DMS 273 (cell line): ENCODE data around the gene FBXW5.

ENCODE experiments used
- DNase-seq: peaks from one replicate; lab custom pipeline; 2025; ENCODE audit not compliant: unreplicated experiment; lab: John Stamatoyannopoulos, UW

FBXW5 gene, protein sequence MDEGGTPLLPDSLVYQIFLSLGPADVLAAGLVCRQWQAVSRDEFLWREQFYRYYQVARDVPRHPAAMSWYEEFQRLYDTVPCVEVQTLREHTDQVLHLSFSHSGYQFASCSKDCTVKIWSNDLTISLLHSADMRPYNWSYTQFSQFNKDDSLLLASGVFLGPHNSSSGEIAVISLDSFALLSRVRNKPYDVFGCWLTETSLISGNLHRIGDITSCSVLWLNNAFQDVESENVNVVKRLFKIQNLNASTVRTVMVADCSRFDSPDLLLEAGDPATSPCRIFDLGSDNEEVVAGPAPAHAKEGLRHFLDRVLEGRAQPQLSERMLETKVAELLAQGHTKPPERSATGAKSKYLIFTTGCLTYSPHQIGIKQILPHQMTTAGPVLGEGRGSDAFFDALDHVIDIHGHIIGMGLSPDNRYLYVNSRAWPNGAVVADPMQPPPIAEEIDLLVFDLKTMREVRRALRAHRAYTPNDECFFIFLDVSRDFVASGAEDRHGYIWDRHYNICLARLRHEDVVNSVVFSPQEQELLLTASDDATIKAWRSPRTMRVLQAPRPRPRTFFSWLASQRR

GRCh38 chr9:136944519-136945332 lies at the start of gene FBXW5, which contains the start of gene C8G:
Gene FBXW5, minus strand, starts transcription at chr9:136944738. Its CDS starts 655 bp downstream, at chr9:136944083.
Gene C8G, plus strand, starts transcription at chr9:136945243. Its CDS starts 78 bp downstream, at chr9:136945321.
- DNase-seq, result peak; percentile 98

DNA sequence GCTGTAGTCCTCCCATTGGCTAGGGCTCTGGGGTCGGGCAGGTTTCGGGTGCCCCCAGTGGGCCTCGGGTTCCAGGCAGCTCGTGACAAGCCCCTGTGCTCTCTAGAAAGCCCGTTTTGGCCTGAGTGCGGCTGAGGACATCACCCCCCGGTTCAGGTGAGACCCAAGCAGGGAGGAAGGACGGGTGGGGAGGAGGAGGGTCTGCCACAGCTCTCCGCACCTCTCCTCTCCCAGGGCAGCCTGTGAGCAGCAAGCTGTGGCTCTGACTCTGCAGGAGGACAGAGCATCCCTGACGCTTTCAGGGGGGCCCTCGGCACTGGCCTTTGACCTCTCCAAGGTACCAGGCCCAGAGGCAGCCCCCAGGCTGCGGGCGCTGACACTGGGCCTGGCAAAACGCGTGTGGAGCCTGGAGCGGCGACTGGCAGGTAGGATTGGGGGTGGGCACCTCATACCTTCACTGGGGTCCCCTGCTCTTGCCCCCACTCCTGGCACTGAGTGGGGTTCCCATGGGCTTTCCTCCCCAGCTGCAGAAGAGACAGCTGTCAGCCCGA lies 48.4 kb upstream of the FBXW5 start:
- DNase-seq, result no peak

DNA sequence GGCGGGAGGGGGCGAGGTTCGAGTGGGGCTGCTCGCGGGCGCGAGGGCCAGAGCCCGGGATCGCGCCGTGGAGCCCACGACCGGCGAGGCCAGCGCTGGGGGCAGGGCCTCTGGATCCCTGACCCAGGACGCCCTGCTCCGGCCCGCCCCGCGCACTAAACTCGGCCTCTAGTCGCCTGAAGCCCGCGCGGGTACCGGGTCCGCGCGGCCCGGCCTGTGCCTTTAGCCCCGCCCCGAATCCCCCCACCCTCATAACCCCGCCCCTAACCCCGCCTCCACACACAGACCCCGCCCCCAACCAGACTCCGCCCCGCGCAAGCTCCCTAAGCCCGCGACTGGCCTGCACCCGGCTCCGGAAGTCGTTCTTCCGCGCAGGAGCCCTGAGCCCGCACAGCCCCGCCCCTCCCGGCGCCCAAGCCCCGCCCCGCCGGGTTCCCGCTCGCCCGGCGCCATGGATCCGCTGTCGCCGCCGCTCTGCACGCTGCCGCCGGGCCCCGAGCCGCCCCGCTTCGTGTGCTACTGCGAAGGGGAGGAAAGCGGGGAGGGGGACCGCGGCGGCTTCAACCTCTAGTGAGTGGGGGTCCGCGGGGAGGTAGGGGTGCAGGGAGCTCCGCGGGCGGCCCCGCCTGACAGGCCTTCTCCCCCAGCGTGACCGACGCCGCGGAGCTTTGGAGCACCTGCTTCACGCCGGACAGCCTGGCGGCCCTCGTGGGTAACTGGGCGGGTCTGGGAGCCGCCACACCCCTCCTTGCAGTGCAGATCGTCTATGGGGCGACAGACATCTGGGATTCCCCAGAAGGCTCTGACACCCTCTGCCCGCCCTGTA lies 47.7 kb upstream of the FBXW5 start, which contains the start of gene PAXX:
Gene PAXX (plus strand): TSS at position 430 of the 826 bp plus-strand sequence. CDS start 22 bp downstream, at position 452.
- DNase-seq, result peak; percentile 90

DNA sequence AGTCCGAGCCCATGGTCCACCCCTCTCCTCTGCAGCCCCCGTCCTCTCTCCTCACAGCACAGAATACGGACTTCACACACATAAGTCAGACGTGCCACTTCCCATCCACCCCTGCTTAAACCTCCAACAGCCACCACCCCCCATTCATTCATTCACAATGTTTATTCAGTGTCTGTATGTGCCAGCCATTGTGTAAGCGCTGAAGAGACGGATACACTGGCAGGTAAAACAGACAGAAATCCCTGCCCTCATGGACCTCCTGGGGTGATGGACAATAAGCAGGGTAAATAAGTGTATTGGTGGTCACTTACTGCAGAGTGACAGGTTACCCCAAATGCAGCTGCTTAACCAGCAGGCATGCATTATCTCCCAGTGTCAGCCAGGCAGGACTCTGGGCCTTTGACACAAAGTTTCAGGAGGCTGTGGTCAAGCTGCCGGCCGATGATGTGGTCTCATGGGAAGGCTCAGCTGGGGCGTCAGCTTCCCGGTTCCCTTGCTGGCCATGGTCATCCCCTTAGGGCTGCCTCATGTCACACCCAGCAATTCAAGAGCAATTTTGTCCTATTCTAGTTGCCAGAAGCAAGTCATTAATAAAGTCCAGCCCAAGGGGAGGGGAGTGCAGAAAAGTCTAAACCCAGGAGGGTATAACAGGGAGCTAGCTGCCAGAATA lies 45.8 kb upstream of the FBXW5 start:
- DNase-seq, result no peak

DNA sequence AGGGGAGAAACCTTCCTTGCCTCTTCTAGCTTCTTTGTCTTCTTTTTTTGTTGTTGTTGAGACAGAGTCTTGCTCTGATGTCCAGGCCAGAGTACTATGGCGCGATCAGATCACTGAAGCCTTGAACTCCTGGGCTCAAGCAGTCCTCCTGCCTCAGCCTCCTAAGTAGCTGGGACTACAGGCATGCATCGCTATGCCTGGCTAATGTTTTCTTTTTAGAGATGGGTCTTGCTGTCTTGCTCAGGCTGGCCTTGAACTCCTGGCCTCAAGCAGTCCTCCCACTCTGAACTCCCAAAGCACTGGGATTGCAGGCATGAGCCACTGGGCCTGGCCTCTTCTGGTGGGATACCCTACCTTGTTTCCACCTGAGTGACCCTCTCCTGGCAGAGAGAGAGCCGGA lies 44.3 kb upstream of the FBXW5 start:
- no peak for DNase-seq

DNA sequence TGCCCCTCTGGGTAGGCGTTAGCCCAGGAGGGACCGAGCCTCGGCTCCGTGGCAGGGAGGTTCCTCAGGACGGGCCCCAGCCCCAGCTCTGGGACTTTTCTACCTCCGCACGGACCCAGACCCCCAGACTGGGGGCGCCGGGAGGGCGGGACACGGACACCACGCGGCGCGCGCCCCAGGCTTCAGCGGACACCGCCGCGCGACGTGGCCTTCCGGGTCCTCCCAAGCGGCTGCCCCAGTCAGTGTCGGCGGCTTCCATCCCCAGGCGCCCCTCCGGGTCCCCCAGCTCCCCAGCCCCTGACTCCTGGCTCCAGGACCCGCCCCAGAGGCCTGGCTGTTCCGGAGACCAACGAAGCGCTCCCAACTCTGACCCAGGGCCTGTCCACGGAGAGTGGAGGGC lies 41.3 kb upstream of the FBXW5 start:
- DNase-seq, result no peak

GRCh38 chr9:136985027-136985602 lies 40.6 kb upstream of the FBXW5 start:
- DNase-seq, result no peak

DNA sequence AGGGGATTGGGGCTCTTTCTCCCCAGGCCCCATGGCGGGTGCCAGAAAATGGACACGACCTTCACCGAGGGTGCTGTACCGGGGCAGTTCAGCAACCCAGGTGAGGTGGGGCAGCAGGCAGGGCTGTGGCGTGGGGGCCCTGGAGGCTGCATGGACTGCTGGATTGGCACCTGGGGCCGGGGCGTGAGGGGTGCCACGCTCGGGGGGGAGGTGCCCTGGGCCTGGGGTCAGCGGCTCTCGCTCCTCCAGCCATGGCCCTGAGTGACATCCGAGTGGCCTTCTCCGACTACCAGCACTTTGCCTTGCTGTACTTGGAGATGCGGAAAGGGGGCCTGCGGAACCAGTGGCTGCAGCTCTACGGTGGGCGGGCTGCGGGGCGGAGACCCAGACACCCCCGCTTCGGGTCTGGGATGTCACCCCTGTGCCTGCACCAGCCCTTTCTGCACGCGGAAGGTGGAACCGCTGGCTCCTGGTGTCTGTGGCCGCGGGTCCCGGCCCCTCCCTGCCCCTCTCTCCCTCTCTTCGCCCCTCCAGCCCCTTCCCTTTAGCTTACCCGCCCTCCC lies 40.0 kb upstream of the FBXW5 start:
- no peak for DNase-seq

GRCh38 chr9:136983656-136984314 lies 39.2 kb upstream of the FBXW5 start:
- DNase-seq, result no peak

DNA sequence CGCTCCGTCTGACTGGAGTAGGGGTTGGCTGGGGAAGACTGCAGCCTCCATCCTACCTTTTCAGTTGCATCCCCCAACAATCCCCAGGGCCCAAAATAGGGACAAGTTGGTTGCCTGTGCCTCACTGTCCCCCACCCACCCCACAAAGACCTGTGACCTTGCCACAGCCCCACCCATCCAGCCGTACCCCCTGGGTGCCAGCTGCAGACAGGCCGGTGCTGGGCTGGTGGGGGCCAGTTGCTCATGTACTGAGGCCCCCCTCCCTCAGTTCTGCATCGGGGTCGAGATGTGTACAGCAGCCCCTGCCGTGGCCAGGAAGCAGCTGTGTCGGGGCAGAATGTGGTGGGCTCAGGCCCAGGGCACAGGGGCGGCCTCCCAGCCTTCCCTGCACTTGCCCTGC lies 38.6 kb upstream of the FBXW5 start:
- DNase-seq, result no peak

DNA sequence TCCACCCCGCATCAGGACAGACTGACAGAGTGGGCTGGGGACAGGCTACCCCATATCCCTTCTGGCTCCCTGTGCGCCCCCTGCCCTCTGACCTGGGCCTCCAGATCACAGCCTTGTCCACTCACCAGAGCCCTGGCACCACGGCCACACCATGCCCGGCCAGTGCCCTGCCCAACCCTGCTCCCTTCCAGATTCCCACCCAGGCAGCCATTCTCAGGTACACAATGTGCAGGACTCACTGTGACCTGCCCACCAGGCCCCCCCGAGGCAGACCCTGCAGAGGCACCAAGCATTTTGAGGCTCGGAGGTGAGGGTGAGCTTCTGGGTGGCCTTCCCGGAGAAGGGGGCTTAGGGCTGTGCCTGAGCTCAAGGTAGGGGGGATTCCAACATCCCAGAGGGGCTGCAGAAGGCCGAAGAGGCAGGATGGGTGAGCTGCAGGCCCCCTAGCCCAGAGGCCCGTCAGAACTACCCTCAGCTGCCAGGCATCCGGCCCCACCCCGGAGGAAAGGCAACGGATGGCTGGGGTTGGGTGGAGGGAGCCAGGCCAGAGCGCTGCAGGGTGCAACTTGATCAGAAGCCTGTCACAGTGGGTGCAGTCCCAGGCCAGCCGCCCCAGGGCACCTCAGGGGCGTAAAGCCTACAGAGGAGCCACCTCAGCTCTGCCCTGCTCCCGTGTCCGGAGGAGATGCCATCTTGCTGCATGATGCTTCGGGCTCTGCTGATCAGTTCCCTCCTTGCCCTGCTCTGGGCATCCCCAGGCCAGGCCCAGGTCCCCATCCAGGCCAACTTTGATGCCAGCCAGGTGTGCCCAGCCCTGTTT lies 37.9 kb upstream of the FBXW5 start, which contains the start of gene LCNL1:
Gene LCNL1 (plus strand): TSS at position 762 of the 820 bp plus-strand sequence. CDS start 594 bp downstream, outside the sequence.
- no peak for DNase-seq

DNA sequence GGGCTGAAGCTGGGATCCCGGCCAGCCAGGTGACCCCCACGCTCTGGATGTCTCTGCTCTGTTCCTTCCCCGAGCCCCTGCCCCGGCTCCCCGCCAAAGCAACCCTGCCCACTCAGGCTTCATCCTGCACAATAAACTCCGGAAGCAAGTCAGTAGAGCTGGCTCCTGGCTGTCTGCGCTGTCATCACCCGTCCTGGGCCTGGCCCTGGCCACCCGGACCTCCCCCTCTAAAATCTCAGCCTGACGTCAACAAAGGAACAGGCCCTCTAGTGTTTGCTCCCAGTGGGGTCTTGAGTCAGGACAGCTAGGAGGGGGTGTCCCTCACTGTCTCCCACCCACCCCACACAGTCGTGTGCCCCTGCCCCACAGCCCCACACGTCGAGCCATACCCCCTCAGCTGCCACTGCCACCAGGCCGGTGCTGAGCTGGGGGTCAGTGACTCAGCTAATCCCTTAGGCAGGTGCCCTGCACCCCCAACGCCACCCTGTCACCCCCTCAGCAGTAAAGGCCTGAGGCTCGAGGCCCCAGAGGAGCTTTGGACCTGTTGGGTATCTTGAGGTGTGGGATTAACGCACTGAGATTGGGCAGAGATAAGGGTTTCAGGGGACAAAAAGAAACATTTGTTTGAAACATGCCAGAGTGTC lies 37.2 kb upstream of the FBXW5 start:
- DNase-seq, result no peak

DNA sequence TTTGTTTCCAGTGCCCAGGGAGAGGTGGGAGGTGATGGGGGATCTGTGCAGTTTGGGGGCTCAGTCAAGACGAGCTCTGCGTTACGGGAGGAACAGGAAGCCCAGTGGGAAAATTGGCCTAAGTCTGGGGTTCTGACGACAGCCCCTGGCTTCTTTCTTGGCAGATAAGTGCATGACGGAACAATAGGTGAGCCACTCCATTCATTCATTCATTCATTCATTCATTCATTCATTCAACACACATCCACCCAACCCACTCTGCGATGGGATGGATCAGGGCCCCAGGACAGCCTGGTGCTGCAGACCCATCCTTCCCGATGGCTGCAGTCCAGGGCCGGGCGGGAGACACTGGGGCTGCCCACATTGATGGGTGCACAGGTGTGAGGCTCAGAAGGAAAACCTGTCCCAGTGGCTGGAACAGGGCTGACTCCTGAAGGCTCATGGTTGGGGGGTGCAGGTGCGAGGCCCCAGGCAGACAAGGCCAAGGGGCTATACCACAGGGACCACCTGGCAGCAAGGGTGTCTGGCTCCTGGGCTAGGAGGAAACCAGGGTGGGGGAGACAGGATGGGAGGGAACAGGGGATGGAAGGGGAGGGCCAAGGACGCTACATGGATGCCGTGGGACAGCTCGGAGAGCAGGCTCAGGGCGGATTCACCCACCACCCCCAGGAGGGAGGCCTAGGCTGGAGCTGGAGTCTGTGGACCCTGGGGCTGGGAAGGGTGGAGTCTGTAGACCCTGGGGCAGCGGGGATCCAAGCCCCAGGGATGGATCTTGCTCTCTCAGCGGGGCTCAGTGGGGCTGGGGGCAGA lies 36.3 kb upstream of the FBXW5 start:
- DNase-seq, result no peak

DNA sequence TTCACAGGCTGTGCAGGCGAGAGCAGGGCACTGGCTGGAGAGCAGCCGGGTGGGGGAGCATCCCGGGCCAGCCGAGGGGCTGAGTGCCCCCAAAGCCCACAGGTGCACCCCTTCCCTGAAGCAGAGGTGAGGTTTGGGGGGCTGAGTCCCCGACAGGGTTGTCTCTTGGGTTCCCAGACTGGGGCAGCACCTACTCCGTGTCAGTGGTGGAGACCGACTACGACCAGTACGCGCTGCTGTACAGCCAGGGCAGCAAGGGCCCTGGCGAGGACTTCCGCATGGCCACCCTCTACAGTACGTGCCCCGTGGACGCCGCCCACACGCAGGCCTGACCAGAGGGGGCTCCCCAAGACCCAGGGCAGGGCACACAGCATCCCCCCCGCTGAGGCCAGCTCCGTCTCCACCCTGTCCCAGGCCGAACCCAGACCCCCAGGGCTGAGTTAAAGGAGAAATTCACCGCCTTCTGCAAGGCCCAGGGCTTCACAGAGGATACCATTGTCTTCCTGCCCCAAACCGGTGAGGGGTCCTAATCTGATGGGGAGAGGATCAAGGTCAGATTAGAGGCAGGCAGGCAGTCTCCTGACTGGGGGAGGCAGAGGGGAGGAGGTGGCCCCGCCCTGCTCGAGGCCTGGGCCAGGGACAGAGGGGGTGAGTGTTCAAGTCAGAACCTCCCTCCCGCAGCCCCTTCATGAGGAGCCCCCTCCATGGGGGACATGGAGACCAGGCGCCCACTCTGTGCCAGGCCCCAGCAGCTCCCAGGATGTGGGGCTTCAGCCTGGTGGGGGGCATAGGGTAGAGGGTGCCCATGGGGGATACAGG lies 35.4 kb upstream of the FBXW5 start:
- no peak for DNase-seq

DNA sequence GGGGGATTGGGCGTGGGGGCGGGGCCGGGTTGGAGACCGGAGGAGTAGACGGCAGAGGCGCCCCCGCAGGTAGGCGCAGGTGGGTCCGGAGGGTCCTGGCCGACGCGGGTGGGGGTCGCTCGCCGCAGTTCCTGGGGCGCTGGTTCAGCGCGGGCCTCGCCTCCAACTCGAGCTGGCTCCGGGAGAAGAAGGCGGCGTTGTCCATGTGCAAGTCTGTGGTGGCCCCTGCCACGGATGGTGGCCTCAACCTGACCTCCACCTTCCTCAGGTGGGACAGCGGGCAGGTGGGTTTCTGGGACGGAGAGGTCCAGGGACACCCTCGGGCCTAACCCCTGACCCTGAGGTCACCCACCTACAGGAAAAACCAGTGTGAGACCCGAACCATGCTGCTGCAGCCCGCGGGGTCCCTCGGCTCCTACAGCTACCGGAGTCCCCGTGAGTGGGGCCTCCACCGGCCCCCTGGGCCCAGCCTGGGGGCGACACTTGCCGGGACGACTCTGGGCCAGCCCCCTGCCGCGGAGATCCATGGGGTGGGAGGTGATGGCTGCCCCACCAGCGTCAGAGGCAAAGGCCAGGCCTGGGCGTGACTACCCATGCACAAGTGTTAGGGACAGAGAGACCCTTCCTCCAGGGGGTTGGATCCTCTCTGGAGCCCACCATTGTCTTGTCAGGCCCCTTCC lies 34.5 kb upstream of the FBXW5 start:
- no peak for DNase-seq
